HFF-Myc (cell line): ENCODE measurements around the gene ADH1B.
"Not testable (repeated sequence)": the region's sequence is repeated elsewhere in the genome, so short reads cannot be mapped to it uniquely, and the experiment has no call there.

ENCODE experiments used
- DNase-seq: peaks from one replicate; pipeline ENCODE4 v3.0.0-alpha.2; 2011; ENCODE audit warnings: low read depth; ENCODE audit errors: extremely low read depth
- H3K4me3 ChIP-seq: replicated peaks from 2 replicates; pipeline ENCODE4 v1.5.1; 2011; ENCODE audit warnings: low read depth, mild to moderate bottlenecking, control low read depth, low read length
- CTCF ChIP-seq: IDR thresholded peaks from 2 replicates; pipeline ENCODE4 v1.5.1; 2012; ENCODE audit warnings: mild to moderate bottlenecking, low read depth, low read length, control low read depth; ENCODE audit errors: missing control alignments

ADH1B gene

GRCh38 chr4:99321241-99322191, at the start of gene ADH1B:
ADH1B (minus strand) TSS chr4:99321401; CDS start chr4:99321331, 70 bp downstream.
- H3K4me3 ChIP-seq = no peak within 1 kb of the TSS
- no peak for DNase-seq
- TF ChIP-seq CTCF = no peak

GRCh38 chr4:99367817-99368216, 46.6 kb upstream of the ADH1B start:
- H3K4me3 ChIP-seq = not testable (repeated sequence)

GRCh38 chr4:99366491-99366890, 45.3 kb upstream of the ADH1B start:
- no peak for TF ChIP-seq CTCF
- H3K4me3 ChIP-seq = no peak overlapping the region
- no peak for DNase-seq

More at GRCh38 chr4:99367817-99368216, 46.6 kb upstream of the ADH1B start:
- not testable (repeated sequence) for DNase-seq

GRCh38 chr4:99362768-99363167, 41.6 kb upstream of the ADH1B start:
- DNase-seq = no peak
- H3K4me3 ChIP-seq = no peak overlapping the region
- no peak for TF ChIP-seq CTCF

GRCh38 chr4:99361899-99362275, 40.7 kb upstream of the ADH1B start:
- TF ChIP-seq CTCF = no peak
- no peak for DNase-seq

GRCh38 chr4:99361268-99361898, 40.2 kb upstream of the ADH1B start:
- DNase-seq = no peak
- no peak for TF ChIP-seq CTCF
- no peak overlapping the region for H3K4me3 ChIP-seq

More at GRCh38 chr4:99361899-99362275, 40.7 kb upstream of the ADH1B start:
- H3K4me3 ChIP-seq = no peak overlapping the region

- H3K4me3 ChIP-seq = no peak overlapping the region
- no peak for TF ChIP-seq CTCF
- DNase-seq = no peak
Observed at GRCh38 chr4:99359480-99360204, 38.4 kb upstream of the ADH1B start.
